HepG2 (cell line): ENCODE data around the gene FAM169A. TPM values are rescaled to one million over a fixed set of nuclear protein-coding genes. Genes with fewer than 3 reads are reported as not detected.
A peak's percentile ranks its signal among the peaks of the same experiment; 100 is the strongest.

Experiments
- ATF1 ChIP-seq: IDR thresholded peaks from 2 replicates; pipeline ENCODE4 v1.6.1; 2016; ENCODE audit warnings: mild to moderate bottlenecking, control low read depth
- CEBPB ChIP-seq: IDR thresholded peaks from 2 replicates; pipeline ENCODE4 v1.6.1; 2011; ENCODE audit warnings: low read depth, low read length, improper control_type of control experiment, borderline replicate concordance
- ELF1 ChIP-seq: sonication (generic); formaldehyde crosslinking; IDR thresholded peaks from 2 replicates; pipeline ENCODE4 v1.4.0; 2020; ENCODE audit warnings: missing genetic modification reagents
- FOXJ3 ChIP-seq: sonication (generic); formaldehyde crosslinking; IDR thresholded peaks from 2 replicates; pipeline ENCODE4 v1.4.0; 2020; ENCODE audit warnings: missing genetic modification reagents, mild to moderate bottlenecking, borderline replicate concordance
- NR2F6 ChIP-seq, 2 experiments: IDR thresholded peaks; 2 replicates each; pipeline ENCODE4 v1.6.1; 2016; ENCODE audit warnings: antibody characterized with exemption in 1 of 2, mild to moderate bottlenecking in 1 of 2
- PRMT3 ChIP-seq: sonication (generic); formaldehyde crosslinking; IDR thresholded peaks from 2 replicates; pipeline ENCODE4 v1.8.1; 2022; ENCODE audit warnings: low read depth, mild to moderate bottlenecking, moderate library complexity, missing genetic modification reagents, borderline replicate concordance
- SKIL ChIP-seq: sonication (generic); formaldehyde crosslinking; IDR thresholded peaks from 2 replicates; pipeline ENCODE4 v1.8.0; 2022; ENCODE audit warnings: missing genetic modification reagents, mild to moderate bottlenecking, moderate library complexity, borderline replicate concordance
- SOX6 ChIP-seq, 2 experiments: fragments of 450-650 bp in 1 of 2; sonication (generic) in 1 of 2; formaldehyde crosslinking in 1 of 2; IDR thresholded peaks; 2 replicates each; pipeline versions ENCODE4 v1.4.0 to v1.6.1; 2017 to 2020; ENCODE audit warnings: antibody characterized with exemption in 1 of 2, mild to moderate bottlenecking in 1 of 2, missing genetic modification reagents in 1 of 2
- TBL1XR1 ChIP-seq: fragments of 150-350 bp; IDR thresholded peaks from 2 replicates; pipeline ENCODE4 v1.6.1; 2014; ENCODE audit warnings: borderline replicate concordance, low read length; ENCODE audit not compliant: partially characterized antibody
- TRIM22 ChIP-seq: fragments of 450-650 bp; IDR thresholded peaks from 2 replicates; pipeline ENCODE4 v1.6.1; 2017
- ZNF12 ChIP-seq: sonication (generic); formaldehyde crosslinking; IDR thresholded peaks from 2 replicates; pipeline ENCODE4 v1.5.0; 2020; ENCODE audit warnings: missing genetic modification reagents
- ZNF335 ChIP-seq: sonication (generic); formaldehyde crosslinking; IDR thresholded peaks from 2 replicates; pipeline ENCODE4 v1.4.0; 2020; ENCODE audit warnings: missing genetic modification reagents
- ZNF563 ChIP-seq: sonication (generic); formaldehyde crosslinking; IDR thresholded peaks from 2 replicates; pipeline ENCODE4 v1.8.0; 2022; ENCODE audit warnings: mild to moderate bottlenecking, moderate library complexity, missing genetic modification reagents
- ZNF644 ChIP-seq: IDR thresholded peaks from 2 replicates; pipeline ENCODE4 v1.6.1; 2016; ENCODE audit warnings: low read depth
- polyA plus RNA-seq, 8 experiments: library from polyadenylated mRNA; depleted of rRNA in 3 of 8; stranded (reverse) in 7 of 8; unstranded in 1 of 8; fragments of >200 nt; fragmentation: Illumina TruSeq in 4 of 8; extraction: Trizol in 4 of 8; gene quantifications; 2 replicates each; pipeline versions ENCODE4 v1.2.1 to v1.2.3, GENCODE V29; 2011 to 2016; ENCODE audit warnings: low read depth in 4 of 8, missing spikeins in 1 of 8, mixed read lengths in 1 of 8; ENCODE audit not compliant: insufficient read depth in 1 of 8
- total RNA-seq, 5 experiments: library from RNA; depleted of rRNA; stranded (reverse); fragments of >200 nt; fragmentation: Illumina TruSeq; extraction: Trizol; gene quantifications; 2 replicates each; pipeline ENCODE4 v1.2.3, GENCODE V29; 2016; ENCODE audit warnings: low read depth in 1 of 5
- TF ChIP-seq, protein P1 (sequence below): sonication (generic); formaldehyde crosslinking; IDR thresholded peaks from 2 replicates; pipeline ENCODE4 v1.4.0; 2020; ENCODE audit warnings: missing genetic modification reagents
- TF ChIP-seq, protein P2 (sequence below): sonication (generic); formaldehyde crosslinking; IDR thresholded peaks from 2 replicates; pipeline ENCODE4 v1.4.0; 2020; ENCODE audit warnings: low read depth, missing genetic modification reagents
- TF ChIP-seq, protein P3 (sequence below): IDR thresholded peaks from 2 replicates; pipeline ENCODE4 v1.6.1; 2012; ENCODE audit warnings: low read depth, low read length, improper control_type of control experiment

FAM169A gene
- total and polyA plus RNA-seq, 2 of the 13 experiments (the other 11 are each of a cell fraction or from before 2014, with no cell fraction given) = 21.1 to 110 TPM

GRCh38 chr5:74875994-74876791 lies 10.0 kb upstream of the FAM169A start (continued):
- TF ChIP-seq CEBPB (no peak), PRMT3 (CRISPR knock-in tag) (0 out of 2 replicates have a peak, but pooled peaks have one; percentile 46), SKIL (0 out of 2 replicates have a peak, but pooled peaks have one; percentile 40), FOXJ3 (peak; percentile 70; the same call in 1 of the 2 replicates), ZNF335 (CRISPR knock-in tag) (peak; percentile 52), SOX6 (IDR thresholded peaks at IDR 0.05) (no peak), SOX6 (CRISPR knock-in tag; IDR thresholded peaks at IDR 0.05) (peak; percentile 91), NR2F6 (IDR thresholded peaks at IDR 0.05) (peak; percentile 92), NR2F6 (CRISPR knock-in tag; IDR thresholded peaks at IDR 0.05) (peak; percentile 94), ZNF12 (no peak), TRIM22 (no peak), ZNF644 (peak; percentile 15; the same call in 1 of the 2 replicates), TBL1XR1 (no peak), ATF1 (CRISPR knock-in tag) (peak; percentile 36; the same call in 1 of the 2 replicates), ZNF563 (CRISPR knock-in tag) (no peak), ELF1 (CRISPR knock-in tag) (no peak)
- TF ChIP-seq, protein P1, sequence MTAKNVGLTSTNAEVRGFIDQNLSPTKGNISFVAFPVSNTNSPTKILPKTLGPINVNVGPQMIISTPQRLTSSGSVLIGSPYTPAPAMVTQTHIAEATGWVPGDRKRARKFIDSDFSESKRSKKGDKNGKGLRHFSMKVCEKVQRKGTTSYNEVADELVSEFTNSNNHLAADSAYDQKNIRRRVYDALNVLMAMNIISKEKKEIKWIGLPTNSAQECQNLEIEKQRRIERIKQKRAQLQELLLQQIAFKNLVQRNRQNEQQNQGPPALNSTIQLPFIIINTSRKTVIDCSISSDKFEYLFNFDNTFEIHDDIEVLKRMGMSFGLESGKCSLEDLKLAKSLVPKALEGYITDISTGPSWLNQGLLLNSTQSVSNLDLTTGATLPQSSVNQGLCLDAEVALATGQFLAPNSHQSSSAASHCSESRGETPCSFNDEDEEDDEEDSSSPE = 0 out of 2 replicates have a peak, but pooled peaks have one; percentile 21
- TF ChIP-seq, protein P2, sequence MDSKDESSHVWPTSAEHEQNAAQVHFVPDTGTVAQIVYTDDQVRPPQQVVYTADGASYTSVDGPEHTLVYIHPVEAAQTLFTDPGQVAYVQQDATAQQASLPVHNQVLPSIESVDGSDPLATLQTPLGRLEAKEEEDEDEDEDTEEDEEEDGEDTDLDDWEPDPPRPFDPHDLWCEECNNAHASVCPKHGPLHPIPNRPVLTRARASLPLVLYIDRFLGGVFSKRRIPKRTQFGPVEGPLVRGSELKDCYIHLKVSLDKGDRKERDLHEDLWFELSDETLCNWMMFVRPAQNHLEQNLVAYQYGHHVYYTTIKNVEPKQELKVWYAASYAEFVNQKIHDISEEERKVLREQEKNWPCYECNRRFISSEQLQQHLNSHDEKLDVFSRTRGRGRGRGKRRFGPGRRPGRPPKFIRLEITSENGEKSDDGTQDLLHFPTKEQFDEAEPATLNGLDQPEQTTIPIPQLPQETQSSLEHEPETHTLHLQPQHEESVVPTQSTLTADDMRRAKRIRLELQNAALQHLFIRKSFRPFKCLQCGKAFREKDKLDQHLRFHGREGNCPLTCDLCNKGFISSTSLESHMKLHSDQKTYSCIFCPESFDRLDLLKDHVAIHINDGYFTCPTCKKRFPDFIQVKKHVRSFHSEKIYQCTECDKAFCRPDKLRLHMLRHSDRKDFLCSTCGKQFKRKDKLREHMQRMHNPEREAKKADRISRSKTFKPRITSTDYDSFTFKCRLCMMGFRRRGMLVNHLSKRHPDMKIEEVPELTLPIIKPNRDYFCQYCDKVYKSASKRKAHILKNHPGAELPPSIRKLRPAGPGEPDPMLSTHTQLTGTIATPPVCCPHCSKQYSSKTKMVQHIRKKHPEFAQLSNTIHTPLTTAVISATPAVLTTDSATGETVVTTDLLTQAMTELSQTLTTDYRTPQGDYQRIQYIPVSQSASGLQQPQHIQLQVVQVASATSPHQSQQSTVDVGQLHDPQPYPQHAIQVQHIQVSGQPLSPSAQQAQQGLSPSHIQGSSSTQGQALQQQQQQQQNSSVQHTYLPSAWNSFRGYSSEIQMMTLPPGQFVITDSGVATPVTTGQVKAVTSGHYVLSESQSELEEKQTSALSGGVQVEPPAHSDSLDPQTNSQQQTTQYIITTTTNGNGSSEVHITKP (CRISPR knock-in tag) = 0 out of 2 replicates have a peak, but pooled peaks have one; percentile 39
- TF ChIP-seq, protein P3, sequence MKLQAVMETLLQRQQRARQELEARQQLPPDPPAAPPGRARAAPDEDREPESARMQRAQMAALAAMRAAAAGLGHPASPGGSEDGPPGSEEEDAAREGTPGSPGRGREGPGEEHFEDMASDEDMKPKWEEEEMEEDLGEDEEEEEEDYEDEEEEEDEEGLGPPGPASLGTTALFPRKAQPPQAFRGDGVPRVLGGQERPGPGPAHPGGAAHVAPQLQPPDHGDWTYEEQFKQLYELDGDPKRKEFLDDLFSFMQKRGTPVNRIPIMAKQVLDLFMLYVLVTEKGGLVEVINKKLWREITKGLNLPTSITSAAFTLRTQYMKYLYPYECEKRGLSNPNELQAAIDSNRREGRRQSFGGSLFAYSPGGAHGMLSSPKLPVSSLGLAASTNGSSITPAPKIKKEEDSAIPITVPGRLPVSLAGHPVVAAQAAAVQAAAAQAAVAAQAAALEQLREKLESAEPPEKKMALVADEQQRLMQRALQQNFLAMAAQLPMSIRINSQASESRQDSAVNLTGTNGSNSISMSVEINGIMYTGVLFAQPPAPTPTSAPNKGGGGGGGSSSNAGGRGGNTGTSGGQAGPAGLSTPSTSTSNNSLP = peak; percentile 86
